ENCODE data around the gene GMEB2.

GMEB2 gene

GRCh38 chr20:63568170-63568981 is 58.5 kb downstream of the GMEB2 start:
- H3K9me3 ChIP-seq (ENCODE audit: control insufficient read depth, low read length) = no peaks in the 10 kb centered on the region
- WGBS, 2 experiments (ENCODE audit: insufficient coverage in 2 of 2) = 95% methylated on average over 33 to 43 of the region's 43 CpGs
- no peaks in the 10 kb centered on the region for H3K36me3 ChIP-seq (ENCODE audit: control insufficient read depth, insufficient read depth, low read length)
- H3K4me3 ChIP-seq (ENCODE audit: extremely low read depth, insufficient read depth, low read length, poor library complexity, severe bottlenecking) = no peak overlapping the region
- H3K4me1 ChIP-seq (ENCODE audit: control insufficient read depth, insufficient read depth, low read length, poor library complexity, severe bottlenecking) = no peaks in the 10 kb centered on the region
- H3K27ac ChIP-seq (ENCODE audit: low read depth, low read length, severe bottlenecking) = no peak overlapping the region

- 94% methylated on average over 32 to 36 of the region's 37 CpGs for WGBS, 2 experiments (ENCODE audit: insufficient coverage in 2 of 2)
- Histone ChIP-seq H3K4me3 (ENCODE audit: extremely low read depth, insufficient read depth, low read length, poor library complexity, severe bottlenecking) (no peak overlapping the region), H3K9me3 (ENCODE audit: control insufficient read depth, low read length) (no peaks in the 10 kb centered on the region), H3K36me3 (ENCODE audit: control insufficient read depth, insufficient read depth, low read length) (peaks cover 3% of the 10 kb centered on the region), H3K27ac (ENCODE audit: low read depth, low read length, severe bottlenecking) (no peak overlapping the region), H3K4me1 (ENCODE audit: control insufficient read depth, insufficient read depth, low read length, poor library complexity, severe bottlenecking) (no peaks in the 10 kb centered on the region)
Observed at GRCh38 chr20:63567386-63568169, 59.3 kb downstream of the GMEB2 start.

- H3K4me3 ChIP-seq (ENCODE audit: extremely low read depth, insufficient read depth, low read length, poor library complexity, severe bottlenecking) = no peak overlapping the region
- no peaks in the 10 kb centered on the region for H3K4me1 ChIP-seq (ENCODE audit: control insufficient read depth, insufficient read depth, low read length, poor library complexity, severe bottlenecking)
- H3K9me3 ChIP-seq (ENCODE audit: control insufficient read depth, low read length) = no peaks in the 10 kb centered on the region
- 97% methylated on average over 21 to 22 of the region's 22 CpGs for WGBS, 2 experiments (ENCODE audit: insufficient coverage in 2 of 2)
- peaks cover 3% of the 10 kb centered on the region for H3K36me3 ChIP-seq (ENCODE audit: control insufficient read depth, insufficient read depth, low read length)
- H3K27ac ChIP-seq (ENCODE audit: low read depth, low read length, severe bottlenecking) = no peak overlapping the region
Observed at GRCh38 chr20:63567136-63567385, 59.8 kb downstream of the GMEB2 start.

GRCh38 chr20:63566395-63567135 is 60.3 kb downstream of the GMEB2 start:
- Histone ChIP-seq H3K4me3 (ENCODE audit: extremely low read depth, insufficient read depth, low read length, poor library complexity, severe bottlenecking) (no peak overlapping the region), H3K9me3 (ENCODE audit: control insufficient read depth, low read length) (no peaks in the 10 kb centered on the region), H3K27ac (ENCODE audit: low read depth, low read length, severe bottlenecking) (no peak overlapping the region), H3K4me1 (ENCODE audit: control insufficient read depth, insufficient read depth, low read length, poor library complexity, severe bottlenecking) (no peaks in the 10 kb centered on the region), H3K36me3 (ENCODE audit: control insufficient read depth, insufficient read depth, low read length) (peaks cover 8% of the 10 kb centered on the region)
- WGBS, 2 experiments (ENCODE audit: insufficient coverage in 2 of 2) = 91% methylated on average over 42 of the region's 46 CpGs

GRCh38 chr20:63565699-63566335 is 61.1 kb downstream of the GMEB2 start:
- H3K27ac ChIP-seq (ENCODE audit: low read depth, low read length, severe bottlenecking) = no peak overlapping the region
- WGBS, 2 experiments (ENCODE audit: insufficient coverage in 2 of 2) = 96 to 97% methylated on average over 30 to 40 of the region's 43 CpGs
- H3K9me3 ChIP-seq (ENCODE audit: control insufficient read depth, low read length) = no peaks in the 10 kb centered on the region
- peaks cover 15% of the 10 kb centered on the region for H3K36me3 ChIP-seq (ENCODE audit: control insufficient read depth, insufficient read depth, low read length)
- no peaks in the 10 kb centered on the region for H3K4me1 ChIP-seq (ENCODE audit: control insufficient read depth, insufficient read depth, low read length, poor library complexity, severe bottlenecking)
- no peak overlapping the region for H3K4me3 ChIP-seq (ENCODE audit: extremely low read depth, insufficient read depth, low read length, poor library complexity, severe bottlenecking)

- H3K9me3 ChIP-seq (ENCODE audit: control insufficient read depth, low read length) = no peaks in the 10 kb centered on the region
- H3K36me3 ChIP-seq (ENCODE audit: control insufficient read depth, insufficient read depth, low read length) = peaks cover 16% of the 10 kb centered on the region
- H3K27ac ChIP-seq (ENCODE audit: low read depth, low read length, severe bottlenecking) = no peak overlapping the region
- no peaks in the 10 kb centered on the region for H3K4me1 ChIP-seq (ENCODE audit: control insufficient read depth, insufficient read depth, low read length, poor library complexity, severe bottlenecking)
- no peak overlapping the region for H3K4me3 ChIP-seq (ENCODE audit: extremely low read depth, insufficient read depth, low read length, poor library complexity, severe bottlenecking)
- 97% methylated on average over 61 of the region's 61 CpGs for WGBS, 2 experiments (ENCODE audit: insufficient coverage in 2 of 2)
Observed at GRCh38 chr20:63565021-63565698, 61.7 kb downstream of the GMEB2 start.

GRCh38 chr20:63564036-63564810 is 62.7 kb downstream of the GMEB2 start:
- no peak overlapping the region for H3K27ac ChIP-seq (ENCODE audit: low read depth, low read length, severe bottlenecking)
- peaks cover 16% of the 10 kb centered on the region for H3K36me3 ChIP-seq (ENCODE audit: control insufficient read depth, insufficient read depth, low read length)
- H3K4me1 ChIP-seq (ENCODE audit: control insufficient read depth, insufficient read depth, low read length, poor library complexity, severe bottlenecking) = no peaks in the 10 kb centered on the region
- no peak overlapping the region for H3K4me3 ChIP-seq (ENCODE audit: extremely low read depth, insufficient read depth, low read length, poor library complexity, severe bottlenecking)
- H3K9me3 ChIP-seq (ENCODE audit: control insufficient read depth, low read length) = no peaks in the 10 kb centered on the region
- 96 to 97% methylated on average over 59 to 62 of the region's 62 CpGs for WGBS, 2 experiments (ENCODE audit: insufficient coverage in 2 of 2)

- no peaks in the 10 kb centered on the region for H3K9me3 ChIP-seq (ENCODE audit: control insufficient read depth, low read length)
- 94 to 96% methylated on average over 52 of the region's 55 CpGs for WGBS, 2 experiments (ENCODE audit: insufficient coverage in 2 of 2)
- no peak overlapping the region for H3K27ac ChIP-seq (ENCODE audit: low read depth, low read length, severe bottlenecking)
- H3K36me3 ChIP-seq (ENCODE audit: control insufficient read depth, insufficient read depth, low read length) = peaks cover 16% of the 10 kb centered on the region
- H3K4me1 ChIP-seq (ENCODE audit: control insufficient read depth, insufficient read depth, low read length, poor library complexity, severe bottlenecking) = no peaks in the 10 kb centered on the region
- H3K4me3 ChIP-seq (ENCODE audit: extremely low read depth, insufficient read depth, low read length, poor library complexity, severe bottlenecking) = no peak overlapping the region
Observed at GRCh38 chr20:63563225-63563935, 63.5 kb downstream of the GMEB2 start.

GRCh38 chr20:63562461-63563224 is 64.3 kb downstream of the GMEB2 start:
- Histone ChIP-seq H3K9me3 (ENCODE audit: control insufficient read depth, low read length) (no peaks in the 10 kb centered on the region), H3K4me3 (ENCODE audit: extremely low read depth, insufficient read depth, low read length, poor library complexity, severe bottlenecking) (no peak overlapping the region), H3K4me1 (ENCODE audit: control insufficient read depth, insufficient read depth, low read length, poor library complexity, severe bottlenecking) (no peaks in the 10 kb centered on the region), H3K27ac (ENCODE audit: low read depth, low read length, severe bottlenecking) (no peak overlapping the region), H3K36me3 (ENCODE audit: control insufficient read depth, insufficient read depth, low read length) (peaks cover 16% of the 10 kb centered on the region)
- WGBS, 2 experiments (ENCODE audit: insufficient coverage in 2 of 2) = 93 to 96% methylated on average over 53 to 54 of the region's 54 CpGs

Data from mesodermal cell (in vitro differentiated cells).